Measurements from ENCODE around the gene GRIN3B.

GRIN3B gene

DNA sequence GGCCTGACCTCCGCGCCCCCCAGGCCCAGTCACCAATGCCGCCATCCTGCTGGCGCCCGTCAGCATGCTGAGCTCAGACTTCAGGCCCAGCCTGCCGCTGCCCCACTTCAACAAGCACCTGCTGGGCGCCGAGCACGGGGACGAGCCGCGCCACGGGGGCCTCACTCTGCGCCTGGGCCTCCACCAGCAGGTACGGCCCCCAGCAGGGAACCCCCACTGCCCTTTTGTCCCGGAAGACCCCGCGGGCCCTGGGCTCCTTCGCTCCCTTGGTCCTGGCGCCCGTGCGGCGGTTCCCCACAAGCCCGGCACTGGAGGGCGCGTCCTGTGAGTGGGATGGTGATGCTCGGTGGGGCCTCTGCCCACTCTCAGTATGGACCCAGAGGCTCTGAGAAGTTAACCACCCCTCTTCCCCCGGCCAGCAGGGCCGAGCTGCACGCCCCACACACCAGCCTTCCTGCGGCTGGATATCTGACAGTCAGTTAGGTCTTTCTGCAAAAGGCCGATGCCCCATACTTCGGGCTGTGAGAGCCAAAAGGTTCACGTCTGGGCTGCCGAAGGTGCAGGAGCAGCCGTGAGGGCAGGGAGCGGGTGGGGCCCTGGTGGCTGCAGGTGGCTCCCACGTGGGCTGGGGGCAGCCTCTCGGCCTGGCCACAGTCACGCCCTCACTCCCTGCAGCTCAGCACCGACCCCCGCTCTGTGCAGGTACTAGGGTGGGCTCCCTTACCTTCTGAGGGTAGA lies 8.1 kb upstream of the GRIN3B start:
- DNase-seq: no peak

DNA sequence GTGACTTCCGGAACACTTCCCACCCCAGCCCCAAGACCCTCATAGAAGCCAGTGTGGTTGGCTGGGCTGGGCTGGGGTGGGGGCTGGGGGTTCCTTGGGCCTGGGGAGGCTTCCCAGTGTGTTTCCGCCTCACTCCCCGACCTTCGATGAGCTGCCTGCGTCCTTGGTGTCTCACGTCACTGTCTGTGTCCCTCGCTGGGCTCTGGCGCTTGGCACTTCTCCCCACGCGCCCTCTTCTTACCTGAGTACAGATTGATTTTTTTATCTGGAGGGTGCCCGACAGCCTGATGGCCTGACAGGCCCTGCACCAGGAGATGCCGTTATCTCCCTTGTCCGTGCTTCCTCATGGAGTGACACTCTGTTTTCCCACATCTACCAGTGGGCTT lies 7.6 kb upstream of the GRIN3B start:
- no peak for DNase-seq

DNA sequence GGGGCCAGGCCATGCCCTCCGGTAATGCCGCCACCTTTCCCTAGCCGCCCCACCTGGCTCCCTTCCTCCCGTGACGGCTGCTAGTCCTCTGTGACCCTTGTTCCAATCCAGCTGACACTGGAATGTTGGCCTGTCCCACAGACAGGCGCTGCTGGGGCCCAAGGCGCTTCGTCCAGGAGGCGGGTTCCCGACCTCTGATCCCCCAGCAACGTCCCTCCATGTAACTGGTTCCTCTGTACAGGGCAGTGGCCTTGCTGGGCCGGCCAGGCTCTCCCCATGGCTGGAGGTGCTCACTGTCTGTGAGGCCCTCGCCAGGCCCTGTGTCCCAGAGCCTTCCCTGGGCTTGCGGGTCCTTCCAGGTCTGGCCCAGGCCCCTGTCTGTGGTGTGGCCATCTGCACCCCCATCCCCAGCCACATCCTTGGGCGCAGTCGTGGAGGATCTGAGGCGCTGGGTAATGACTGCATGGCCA lies 6.8 kb upstream of the GRIN3B start:
- DNase-seq: no peak

DNA sequence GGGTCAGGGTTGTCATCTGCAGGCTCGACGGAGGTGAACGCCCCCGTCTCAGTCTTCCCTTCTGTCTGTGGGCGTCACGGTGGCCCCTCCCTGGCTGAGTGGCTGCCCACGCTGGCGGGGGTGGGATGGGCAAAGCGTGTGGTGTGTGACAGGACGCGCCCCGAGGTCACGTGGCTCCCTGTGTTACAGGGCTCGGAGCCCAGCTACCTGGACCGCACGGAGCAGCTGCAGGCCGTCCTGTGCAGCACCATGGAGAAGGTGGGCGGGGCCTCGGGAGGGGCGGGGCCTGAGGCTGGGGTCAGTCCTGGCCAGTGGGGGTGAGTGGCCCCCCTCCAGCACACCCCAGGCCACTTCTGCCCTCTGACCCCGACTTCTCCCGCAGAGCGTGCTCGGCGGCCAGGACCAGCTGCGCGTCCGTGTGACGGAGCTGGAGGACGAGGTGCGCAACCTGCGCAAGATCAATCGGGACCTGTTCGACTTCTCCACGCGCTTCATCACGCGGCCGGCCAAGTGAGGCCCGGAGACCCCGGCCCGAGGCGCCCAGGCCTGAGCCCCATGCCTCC lies 6.3 kb upstream of the GRIN3B start:
- no peak for DNase-seq

DNA sequence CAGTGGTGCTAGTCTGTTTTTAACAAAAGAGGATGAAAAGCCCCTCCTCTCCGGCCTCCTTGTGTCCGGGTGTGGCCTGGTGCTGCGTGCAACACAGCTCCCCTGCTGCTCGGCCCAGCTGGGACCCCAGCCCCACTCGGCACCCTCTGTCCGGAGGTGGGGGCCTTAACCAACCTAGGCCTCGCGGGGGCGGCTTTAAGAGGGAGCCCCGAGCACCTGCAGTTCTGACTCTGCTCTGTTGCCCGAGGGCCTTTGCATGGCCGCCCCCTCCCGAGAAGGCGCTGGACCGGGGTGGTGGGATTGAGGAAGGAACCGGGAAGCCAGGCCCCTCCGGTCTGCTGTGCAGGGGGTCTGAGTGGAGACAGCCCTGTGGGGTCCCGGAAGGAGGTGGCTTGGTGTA lies 5.7 kb upstream of the GRIN3B start:
- no peak for DNase-seq

DNA sequence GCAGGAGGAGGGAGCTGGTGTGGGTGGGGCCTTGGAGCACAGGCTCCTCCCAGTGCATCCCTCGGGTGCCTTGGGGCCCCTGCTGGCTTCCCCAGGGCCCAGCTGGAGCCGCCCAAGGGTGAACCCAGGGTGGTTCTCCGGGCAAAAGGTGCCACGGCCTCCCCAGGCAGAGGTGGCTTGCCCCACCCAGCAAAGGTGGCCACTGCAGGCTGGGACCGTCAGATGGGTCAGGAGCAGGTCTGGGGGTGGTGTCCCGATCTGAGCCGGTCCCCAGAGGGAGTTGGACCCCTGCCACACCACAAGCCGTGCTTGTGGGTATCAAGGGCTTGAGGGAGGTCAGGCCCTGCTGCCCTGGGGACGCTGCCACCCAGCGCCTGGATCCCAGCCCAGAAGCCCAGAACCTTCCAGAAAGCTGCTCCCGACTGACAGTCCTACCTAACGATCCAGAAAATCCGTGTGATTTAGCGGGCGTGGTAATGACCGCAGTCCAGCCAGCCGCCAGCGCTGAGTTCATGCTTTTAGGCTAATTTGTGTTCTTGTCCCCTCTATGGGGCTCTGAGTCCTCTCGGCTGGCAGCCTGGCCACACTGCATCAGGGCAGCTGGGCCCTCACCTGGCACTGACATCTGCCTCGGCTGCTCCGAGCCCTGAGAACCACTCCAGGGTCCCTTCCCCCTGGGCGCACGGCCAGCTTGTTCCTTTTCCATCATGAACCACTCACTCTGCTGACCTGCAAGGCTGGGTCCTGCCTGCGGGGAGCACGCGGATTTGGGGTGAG lies 5.0 kb upstream of the GRIN3B start:
- no peak for DNase-seq

DNA sequence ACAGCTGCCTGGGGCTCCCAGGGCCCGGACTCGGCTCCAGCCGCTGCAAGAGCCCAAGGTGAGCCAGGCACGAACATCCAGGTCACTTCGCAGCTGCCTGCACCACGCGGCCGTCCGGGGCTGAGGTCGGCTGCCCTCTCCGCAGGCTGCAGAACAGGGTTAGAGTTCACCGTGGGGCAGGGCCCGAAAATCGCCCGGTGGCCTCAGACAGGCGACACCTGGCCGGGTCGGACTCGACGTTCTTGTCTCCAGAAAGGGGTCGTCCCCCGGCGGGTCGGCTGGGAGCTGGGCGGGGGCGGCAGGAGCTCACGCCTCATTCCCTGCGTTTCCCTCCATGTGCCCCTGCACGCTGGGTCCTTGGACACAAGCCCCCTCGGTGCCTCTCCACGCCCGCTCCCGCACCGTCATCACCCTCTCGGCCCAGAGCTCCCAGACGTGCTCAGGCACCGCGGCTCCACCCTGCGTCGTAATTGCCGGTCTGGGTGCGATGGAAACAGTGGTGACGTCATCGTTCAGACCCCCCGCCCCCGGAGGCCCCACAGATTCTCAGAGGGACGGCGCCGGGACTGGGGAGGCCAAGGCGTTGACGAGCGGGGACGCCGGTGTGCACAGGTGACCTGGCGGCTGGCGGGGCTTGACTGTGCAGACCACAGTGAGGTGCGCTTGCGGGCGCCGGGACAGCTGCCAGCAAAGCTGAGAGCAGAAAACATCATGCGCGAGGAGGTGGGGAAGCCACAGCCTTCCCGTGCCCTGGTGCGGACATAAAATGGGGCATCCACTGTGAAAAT lies 4.0 kb upstream of the GRIN3B start:
- DNase-seq: peak; percentile 66

DNA sequence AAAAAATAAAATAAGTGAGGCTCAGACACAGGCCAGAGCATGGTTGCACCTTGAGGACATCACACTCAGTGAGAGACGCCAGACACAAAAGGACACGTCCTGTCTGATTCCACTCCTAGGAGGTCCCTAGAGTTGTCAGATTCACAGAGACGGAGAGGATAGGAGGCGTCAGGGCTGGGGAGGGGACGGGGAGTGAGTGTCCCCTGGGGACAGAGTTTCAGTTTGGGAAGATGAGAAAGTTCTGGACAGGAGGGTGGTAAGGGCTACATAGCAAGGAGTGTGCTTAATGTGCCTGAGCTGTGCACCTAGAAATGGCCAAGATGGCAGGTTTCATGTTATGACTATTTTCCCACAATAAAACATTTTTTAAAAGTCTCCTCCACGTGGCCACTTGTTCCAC lies 2.2 kb upstream of the GRIN3B start:
- no peak for DNase-seq

DNA sequence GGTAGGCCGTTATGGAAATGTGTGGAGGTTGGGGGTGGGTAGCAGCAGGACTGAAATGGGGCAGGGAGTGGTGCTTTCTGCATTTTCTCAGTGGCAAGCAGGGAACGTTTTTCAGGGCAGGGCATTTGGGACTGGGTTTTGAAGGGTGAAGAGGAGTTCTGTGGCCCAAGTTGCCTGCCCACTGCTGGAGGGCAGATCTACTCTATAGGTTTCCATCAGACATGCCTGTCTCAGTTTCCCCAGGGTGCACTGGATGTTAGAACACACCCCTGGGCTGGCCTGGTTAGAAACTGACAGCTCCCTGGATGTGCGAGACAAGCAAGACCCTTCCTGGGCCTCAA lies 870 bp upstream of the GRIN3B start:
- DNase-seq: no peak

DNA sequence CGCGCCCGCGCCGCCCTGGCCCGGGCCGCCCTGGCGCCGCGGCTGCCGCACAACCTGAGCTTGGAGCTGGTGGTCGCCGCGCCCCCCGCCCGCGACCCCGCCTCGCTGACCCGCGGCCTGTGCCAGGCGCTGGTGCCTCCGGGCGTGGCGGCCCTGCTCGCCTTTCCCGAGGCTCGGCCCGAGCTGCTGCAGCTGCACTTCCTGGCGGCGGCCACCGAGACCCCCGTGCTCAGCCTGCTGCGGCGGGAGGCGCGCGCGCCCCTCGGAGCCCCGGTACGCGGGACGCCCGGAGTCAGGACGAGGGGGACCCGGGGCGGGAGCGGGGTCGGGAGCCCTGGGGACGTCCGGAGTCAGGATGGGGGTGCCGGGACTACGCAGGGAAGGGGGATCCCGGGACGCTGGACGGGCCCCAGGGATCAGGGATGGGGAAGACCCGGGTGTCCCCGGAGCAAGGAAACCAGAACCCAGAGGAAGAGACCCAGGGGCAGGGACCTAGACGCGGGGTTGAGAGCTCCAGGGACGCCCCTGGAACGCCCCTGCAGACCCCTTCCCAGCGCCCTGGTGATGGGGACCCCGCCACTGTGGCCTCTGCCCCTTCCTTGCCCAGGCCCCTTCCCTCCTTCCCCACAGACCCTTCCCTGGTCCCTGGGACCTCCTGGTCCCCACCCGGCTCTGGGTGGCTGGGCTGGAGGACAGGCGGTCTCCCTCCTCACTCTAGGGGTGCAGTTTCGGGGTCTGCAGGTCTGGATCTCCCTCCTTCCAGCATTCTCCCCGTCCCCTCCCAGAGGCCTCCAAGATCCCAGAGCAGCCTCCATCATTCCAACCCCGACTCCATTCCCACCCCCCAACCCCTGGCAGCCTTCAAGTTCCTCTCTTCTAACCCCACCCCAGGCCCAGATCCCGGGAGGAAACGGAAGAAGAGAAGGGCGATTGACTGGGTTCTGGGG lies 645 bp downstream of the GRIN3B start:
- no peak for DNase-seq

DNA sequence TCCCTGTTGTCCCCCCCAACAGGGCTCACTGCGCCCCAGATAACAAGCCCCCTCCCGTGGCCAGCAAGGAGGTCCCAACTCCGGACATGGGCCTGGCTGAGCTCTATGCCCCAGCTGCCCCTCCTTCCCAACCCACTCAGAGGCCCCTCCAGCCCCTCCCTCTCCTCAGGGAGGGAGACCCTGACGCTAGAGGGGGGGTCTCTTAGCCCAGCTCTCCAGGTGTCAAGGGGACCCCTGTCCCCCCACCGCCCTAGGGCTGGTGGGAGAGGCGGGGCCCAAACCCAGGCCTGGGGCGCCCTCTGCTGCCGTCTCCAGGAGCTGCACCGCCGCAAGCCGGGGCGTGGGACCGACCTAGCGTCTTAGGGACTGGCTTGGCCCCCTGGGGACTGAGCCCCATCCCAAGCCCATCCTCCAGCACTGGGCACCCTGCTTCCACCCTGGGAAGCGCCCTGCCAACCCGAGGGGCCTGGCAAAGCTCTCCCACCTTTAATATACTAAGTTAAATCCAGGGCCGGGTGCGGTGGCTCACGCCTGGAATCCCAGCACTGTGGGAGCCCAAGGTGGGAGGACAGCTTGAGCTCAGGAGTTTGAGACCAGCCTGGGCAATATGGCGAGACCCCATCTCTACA lies 1.4 kb downstream of the GRIN3B start:
- DNase-seq: peak; percentile 53

DNA sequence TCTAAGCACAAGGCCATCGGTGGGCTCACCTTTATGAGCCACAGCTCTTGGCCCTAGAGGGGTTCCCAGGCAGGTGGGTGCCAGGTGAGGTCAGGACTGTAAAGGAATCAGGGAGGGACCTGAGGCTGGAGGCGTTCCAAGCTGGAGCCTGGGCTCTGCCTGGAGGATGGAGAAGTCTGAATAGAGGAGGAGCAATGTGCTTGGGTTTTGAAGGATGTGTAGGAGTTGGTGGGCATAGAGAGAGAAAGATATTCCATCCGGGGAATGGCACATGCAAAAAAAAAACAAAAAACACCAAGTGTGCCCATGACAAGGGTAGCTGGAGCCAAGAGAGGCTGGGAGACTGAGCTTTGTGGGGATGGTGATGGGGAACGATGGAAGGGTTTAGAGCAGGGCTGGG lies 2.4 kb downstream of the GRIN3B start:
- DNase-seq: no peak

DNA sequence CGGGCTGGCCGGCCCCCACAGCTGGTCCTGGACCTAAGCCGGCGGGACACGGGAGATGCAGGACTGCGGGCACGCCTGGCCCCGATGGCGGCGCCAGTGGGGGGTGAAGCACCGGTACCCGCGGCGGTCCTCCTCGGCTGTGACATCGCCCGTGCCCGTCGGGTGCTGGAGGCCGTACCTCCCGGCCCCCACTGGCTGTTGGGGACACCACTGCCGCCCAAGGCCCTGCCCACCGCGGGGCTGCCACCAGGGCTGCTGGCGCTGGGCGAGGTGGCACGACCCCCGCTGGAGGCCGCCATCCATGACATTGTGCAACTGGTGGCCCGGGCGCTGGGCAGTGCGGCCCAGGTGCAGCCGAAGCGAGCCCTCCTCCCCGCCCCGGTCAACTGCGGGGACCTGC lies 3.1 kb downstream of the GRIN3B start:
- DNase-seq: no peak

DNA sequence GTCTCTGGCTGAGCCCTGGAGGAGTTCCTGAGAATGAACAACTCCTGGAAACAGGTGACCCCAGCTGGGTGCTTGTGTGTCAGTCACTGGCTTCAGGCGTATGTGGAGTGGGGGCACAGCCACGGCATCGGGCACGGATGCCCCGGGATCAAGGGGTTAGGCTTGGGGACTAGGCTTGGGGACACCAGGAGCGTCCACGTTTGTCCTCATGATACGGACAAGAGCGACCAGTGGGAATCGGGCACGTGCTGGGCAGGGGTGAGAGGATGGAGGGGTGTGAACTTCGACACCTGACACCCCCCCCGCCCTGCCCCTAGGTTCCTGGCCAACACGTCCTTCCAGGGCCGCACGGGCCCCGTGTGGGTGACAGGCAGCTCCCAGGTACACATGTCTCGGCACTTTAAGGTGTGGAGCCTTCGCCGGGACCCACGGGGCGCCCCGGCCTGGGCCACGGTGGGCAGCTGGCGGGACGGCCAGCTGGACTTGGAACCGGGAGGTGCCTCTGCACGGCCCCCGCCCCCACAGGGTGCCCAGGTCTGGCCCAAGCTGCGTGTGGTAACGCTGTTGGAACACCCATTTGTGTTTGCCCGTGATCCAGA lies 4.1 kb downstream of the GRIN3B start:
- DNase-seq: no peak

DNA sequence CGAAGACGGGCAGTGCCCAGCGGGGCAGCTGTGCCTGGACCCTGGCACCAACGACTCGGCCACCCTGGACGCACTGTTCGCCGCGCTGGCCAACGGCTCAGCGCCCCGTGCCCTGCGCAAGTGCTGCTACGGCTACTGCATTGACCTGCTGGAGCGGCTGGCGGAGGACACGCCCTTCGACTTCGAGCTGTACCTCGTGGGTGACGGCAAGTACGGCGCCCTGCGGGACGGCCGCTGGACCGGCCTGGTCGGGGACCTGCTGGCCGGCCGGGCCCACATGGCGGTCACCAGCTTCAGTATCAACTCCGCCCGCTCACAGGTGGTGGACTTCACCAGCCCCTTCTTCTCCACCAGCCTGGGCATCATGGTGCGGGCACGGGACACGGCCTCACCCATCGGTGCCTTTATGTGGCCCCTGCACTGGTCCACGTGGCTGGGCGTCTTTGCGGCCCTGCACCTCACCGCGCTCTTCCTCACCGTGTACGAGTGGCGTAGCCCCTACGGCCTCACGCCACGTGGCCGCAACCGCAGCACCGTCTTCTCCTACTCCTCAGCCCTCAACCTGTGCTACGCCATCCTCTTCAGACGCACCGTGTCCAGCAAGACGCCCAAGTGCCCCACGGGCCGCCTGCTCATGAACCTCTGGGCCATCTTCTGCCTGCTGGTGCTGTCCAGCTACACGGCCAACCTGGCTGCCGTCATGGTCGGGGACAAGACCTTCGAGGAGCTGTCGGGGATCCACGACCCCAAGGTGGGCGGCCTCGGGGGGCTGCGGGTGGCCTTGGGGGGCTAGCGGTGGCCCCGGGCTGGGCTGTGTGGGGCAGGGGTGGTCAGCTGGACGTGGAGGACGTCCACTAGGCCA lies 4.8 kb downstream of the GRIN3B start:
- no peak for DNase-seq

DNA sequence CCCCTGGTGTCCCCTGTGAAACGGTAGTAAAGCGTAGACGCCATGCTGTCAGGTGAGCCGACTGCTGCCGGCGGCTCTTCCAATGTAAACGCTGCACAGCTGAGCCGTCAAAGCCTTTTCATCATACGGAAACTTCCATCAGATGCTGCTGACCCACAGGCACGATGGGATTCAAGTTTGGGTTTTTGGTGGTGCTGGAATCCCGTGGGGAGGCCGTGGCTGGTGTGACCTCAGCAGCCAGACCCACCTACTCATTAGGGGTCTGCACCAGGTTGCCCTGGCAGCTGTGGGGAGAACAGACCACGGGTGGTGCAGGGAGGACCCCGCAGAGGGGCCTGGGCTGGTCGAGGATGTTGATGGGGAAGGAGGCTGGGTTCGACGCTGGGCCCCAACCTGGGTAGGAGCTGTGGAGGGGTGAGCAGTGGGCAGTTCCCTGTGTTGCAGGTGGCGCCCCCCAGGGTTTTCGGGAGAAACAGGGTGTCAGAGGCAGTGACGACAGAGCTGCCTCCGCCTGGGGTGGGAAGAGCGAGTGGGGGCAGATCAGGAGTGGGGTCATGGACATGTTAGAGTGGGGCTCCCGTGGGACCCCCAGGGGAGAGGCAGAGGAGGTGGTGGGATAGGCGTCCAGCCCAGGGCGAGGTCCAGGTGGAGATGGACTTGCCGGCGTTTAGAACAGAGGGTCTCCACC lies 6.6 kb downstream of the GRIN3B start:
- no peak for DNase-seq

DNA sequence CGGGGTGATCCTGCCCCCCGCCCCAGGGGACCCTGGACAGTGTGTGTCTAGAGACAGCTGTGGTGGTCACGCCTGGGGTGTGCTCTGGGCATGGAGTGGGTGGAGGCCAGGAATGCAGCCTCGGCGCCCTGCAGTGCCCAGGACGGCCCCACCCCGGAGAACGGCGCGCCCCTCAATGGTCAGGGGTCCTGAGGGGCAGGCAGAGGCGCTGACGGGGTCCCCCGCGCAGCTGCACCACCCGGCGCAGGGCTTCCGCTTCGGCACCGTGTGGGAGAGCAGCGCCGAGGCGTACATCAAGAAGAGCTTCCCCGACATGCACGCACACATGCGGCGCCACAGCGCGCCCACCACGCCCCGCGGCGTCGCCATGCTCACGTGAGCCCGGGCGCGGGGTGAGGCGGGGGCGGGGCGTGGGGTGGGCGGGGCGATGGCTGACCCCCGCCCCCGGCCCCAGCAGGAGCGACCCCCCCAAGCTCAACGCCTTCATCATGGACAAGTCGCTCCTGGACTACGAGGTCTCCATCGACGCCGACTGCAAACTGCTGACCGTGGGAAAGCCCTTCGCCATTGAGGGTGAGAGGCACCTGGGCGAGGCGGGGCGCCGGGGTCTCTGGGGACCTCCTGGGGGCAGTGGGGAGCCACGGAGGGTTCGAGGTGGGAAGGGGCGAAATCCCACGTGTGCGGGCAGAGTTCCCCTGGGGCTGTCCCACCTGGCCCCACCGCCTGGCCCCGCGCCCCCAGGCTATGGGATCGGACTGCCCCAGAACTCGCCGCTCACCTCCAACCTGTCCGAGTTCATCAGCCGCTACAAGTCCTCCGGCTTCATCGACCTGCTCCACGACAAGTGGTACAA lies 7.4 kb downstream of the GRIN3B start:
- DNase-seq: no peak

DNA sequence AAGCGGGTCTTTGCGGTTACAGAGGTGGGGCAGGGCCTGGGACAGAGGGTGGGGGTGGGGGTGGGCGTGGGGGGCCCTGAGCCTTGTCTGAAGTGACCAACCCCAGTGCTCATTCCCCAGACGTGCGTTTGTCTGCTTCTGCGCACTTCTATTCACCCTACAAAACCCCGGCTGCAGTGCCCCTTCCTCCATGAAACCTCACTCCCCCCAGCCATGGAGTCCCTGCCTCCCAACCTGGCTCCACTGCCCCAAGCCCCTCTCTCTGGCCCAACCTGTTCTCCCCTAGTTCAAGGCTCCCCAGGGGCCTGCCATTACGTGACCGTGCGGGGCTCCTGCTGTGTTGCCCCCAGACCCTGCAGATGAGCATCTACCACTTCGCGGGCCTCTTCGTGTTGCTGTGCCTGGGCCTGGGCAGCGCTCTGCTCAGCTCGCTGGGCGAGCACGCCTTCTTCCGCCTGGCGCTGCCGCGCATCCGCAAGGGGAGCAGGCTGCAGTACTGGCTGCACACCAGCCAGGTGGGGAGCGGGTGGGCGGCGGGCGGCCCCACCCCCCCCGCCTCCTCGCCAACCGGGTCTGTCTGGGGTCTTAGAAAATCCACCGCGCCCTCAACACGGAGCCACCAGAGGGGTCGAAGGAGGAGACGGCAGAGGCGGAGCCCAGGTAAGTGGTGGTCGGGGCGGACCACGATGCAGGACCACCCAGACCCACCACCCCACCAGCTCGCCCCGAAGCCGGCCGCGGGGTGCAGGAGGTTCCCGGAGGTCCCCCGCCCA lies 8.2 kb downstream of the GRIN3B start:
- no peak for DNase-seq
